HG03060 (cell line): ENCODE data around the gene ULBP1.
"Not testable (repeated sequence)": the region's sequence is repeated elsewhere in the genome, so short reads cannot be mapped to it uniquely, and the experiment has no call there.

Experiments
- ATAC-seq: cut with Tn5 transposase; IDR thresholded peaks from one replicate; pipeline ENCODE4 v1.9.1; 2021; ENCODE audit warnings: low read depth, moderate number of reproducible peaks; ENCODE audit not compliant: unreplicated experiment

ULBP1 gene

GRCh38 chr6:149963462-149964307 lies at the start of gene ULBP1:
Gene ULBP1, plus strand, starts transcription at chr6:149963943. Its CDS starts 107 bp downstream, at chr6:149964050.
- ATAC-seq = no peak

DNA sequence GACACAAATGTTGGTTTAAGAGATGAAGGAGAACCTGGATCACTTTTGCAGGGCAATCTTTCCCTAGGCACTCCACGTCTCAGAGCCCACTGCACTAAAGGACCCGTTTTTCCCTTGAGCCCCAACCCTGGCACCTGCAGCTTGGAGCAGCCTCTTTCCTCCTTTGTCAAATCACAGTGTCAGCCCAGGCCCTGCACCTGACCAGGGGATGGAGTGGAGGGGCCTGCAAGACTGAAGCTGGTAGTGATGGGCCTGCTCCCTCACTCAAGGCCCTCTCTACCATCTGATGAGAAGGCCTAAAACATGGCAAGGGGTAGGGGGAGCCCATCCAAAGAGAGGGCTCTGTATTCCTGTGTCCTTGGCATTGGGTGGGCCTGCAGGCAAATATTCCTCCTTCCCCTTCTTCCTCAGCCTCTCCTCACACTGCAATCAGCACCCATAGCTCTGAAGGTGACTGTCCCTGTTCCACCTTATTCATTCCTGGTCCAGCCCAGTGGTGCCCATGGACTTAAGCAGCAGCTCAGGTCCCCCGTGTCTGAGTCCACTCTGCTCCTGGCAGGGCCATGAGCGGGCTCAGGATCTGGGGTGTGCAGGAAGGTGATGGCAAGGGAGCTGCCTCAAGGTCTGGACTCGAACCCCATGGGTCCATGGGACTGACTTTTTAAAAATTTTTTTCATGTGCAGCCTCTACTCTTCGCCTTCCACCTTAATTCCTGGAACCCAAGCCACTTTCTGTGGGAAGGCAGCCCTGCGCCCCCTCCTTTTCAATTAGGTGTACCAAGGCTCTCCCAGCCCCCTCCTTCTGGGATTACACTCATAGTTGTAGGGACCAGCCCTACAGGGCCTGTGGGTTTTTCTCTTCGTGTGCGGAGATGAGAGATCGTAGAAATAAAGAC lies 47.5 kb upstream of the ULBP1 start:
- no peak for ATAC-seq

GRCh38 chr6:149917679-149918078 lies 46.1 kb upstream of the ULBP1 start:
- ATAC-seq = no peak

DNA sequence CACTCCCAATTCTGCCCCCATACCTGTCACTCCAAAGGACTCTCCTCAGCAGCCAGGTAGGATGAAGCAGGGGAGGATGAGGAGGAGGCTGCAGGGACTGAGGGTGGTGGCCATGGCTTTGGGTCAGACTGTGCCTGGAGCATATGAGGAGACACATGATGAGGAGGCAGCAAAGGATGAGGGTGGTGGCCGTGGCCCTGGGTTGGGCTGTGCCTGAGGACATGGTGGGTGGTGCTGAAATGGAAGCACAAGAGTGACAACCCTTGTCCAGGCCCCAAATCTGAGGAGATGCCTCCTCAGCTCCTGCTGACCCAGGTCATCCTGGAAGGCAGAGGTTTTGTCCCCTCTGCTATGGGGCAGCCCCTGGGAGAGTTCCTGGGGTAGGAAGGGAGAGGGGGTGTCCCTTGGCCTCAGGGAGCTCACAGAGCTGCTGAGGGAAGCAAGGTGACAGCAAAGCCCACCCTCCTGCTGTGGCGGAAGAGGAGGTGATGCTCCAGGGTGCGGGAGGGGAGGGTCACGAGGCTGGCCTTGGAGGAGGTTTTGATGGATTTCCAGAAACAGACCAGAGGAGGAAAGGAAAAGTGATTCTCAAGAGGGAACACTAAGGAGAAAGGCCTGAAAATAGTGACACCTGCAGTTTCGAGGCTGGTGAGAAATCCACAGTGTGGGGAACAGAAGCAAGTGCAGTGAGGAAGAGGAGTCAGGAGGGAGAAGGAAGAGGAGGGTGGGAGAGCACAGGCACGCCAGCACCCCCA lies 45.4 kb upstream of the ULBP1 start:
- no peak for ATAC-seq

GRCh38 chr6:149919126-149919833 lies 44.5 kb upstream of the ULBP1 start:
- not testable (repeated sequence) for ATAC-seq

- no peak for ATAC-seq
Observed at GRCh38 chr6:149919834-149920225, 43.9 kb upstream of the ULBP1 start.

DNA sequence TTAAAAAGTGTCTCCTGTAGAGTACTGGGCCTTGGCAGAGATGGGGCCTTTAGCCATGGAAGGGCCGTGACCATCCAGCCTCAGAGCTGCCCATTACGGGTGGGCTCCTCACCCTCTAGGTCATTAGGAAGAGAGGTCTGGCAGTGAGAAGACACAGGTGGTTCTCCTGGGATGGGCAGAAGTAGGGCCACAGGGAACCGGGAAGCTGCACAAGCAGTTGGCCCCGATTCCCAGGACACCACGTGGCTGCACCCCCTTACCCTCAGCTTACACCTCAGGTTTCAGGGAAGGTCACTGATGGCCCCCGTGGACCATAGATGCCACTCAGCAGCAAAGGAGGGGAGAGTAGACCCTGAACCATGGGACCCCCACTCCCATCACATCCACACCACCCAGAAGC lies 42.4 kb upstream of the ULBP1 start:
- ATAC-seq = no peak

GRCh38 chr6:149922091-149922490 lies 41.7 kb upstream of the ULBP1 start:
- not testable (repeated sequence) for ATAC-seq

GRCh38 chr6:149922642-149923326 lies 41.0 kb upstream of the ULBP1 start, which contains the start of gene RAET1G:
Gene RAET1G, minus strand, starts transcription at chr6:149923121. Its CDS starts 111 bp downstream, at chr6:149923010.
- no peak for ATAC-seq

DNA sequence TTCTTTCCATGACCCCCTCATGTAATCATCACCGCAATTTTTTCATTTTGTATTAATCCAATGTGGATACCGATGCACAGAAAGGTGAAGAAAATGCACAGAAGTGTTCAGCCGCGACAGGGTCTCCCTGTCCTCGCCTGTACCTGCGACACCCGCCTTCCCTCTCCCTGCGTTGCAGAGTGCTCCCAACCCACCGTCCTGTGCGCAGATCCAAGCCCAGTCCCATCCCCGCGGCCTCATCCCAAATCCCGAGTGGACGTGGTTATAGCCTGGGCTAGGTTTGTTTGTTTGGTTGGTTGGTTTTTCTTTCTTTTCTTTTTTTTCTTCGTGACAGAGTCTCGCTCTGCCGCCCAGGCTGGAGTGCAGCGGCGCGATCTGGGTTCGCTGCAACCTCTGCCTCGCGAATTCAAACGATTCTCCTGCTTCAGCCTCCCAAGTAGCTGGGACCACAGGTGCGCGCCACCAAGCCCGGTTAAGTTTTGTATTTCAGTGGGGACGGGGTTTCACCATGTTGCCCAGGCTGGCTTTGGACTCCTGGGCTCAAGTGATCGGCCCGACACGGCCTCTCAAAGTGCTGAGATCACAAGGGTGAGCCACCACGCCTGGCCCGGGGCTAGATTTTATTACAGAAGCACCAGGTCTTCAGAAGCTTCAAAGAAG lies 40.3 kb upstream of the ULBP1 start:
- no peak for ATAC-seq

DNA sequence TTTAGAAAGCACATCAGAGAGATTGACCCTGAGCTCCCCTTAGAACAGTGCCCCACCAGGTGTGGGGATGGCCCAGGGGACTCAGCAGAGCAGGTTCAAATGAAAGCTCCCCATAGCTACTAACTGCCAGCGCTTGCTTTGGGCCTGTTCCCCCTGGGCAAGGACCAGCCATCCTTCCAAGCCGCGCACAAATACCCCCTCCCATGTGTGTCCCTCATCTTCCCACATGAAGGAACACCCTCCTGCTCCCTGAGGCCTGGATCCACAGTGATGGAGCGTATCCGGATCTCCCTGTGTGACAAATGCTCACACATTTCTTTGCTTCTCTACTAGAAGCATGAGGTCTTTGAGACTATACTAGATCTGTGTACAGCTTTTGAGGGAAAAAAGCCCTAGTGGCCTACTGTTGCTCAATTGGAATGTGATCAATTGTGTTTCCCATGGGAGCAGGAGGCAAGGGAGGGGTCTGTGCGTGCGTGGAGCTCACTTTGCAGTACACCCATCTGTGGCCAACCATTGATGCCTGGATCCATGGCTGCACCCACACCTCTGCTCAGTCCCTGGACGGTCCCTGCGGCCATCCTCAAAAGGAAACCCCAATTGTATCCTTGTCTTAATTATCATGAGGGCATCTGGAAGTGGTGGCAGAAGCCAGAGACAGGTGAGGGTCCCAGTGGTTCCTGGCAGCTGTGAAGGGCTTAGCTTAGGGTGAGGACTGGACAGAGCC lies 39.4 kb upstream of the ULBP1 start:
- ATAC-seq = no peak

- no peak for ATAC-seq
Observed at GRCh38 chr6:149924933-149925252, 38.9 kb upstream of the ULBP1 start.

- no peak for ATAC-seq
Observed at GRCh38 chr6:149925253-149925973, 38.3 kb upstream of the ULBP1 start.

DNA sequence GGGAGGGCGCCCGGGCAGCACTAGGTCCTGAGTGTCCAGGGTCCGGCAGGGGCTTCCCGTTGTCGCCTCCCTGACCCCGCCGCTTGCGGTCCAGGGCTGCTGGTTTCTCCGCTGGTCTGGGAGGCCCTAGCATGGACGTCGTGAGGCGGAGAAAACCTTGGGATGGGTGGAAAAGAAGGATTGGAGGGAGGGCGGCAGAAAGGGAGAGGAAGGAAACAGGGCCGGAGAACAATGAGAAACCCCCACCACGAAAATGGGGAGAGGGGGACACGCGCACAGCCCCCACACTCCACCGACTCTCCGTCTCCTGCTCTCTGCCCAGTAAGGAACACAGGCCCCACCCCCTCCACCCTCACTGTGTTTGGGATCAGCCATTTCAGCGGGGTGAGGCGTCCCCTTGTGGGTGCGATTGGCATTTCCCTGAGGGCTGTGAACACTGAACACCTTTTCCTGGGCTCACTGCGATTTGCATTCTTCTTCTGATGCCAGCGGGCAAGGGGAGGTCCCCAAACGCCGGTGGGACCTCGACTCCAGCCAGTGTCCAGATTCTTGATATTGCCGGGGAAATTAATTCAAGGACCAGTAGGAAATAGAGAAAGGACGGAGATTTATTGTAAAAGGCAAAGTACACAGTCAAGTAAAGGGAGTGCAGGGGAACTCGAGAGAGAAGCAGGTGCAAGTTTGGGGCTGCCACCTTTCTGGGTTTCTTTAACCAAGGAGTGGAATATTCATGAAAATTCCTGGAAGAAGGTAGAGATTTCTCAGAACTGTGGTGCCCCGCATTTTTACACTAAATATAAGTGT lies 37.6 kb upstream of the ULBP1 start:
- no peak for ATAC-seq

GRCh38 chr6:149927025-149927424 lies 36.7 kb upstream of the ULBP1 start:
- not testable (repeated sequence) for ATAC-seq

DNA sequence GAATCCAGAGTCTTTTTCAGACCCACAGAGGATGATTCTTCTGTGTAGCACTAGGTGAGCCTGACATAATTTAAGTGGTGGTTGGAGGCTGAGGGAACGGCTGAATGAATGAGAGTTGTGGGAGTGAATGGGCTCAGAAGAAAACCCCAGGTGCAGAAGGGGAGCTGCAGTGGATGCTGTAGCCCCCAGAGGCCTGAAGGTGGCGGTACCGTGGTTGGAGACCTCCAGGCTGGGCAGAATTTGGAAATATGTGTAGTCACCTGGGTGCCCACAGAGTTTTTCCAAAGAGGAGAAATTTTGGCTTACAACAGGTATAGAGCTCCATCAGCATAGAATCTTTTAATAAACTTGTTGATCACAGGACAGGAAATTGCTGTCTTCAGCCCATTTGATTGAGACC lies 34.3 kb upstream of the ULBP1 start:
- ATAC-seq = no peak

DNA sequence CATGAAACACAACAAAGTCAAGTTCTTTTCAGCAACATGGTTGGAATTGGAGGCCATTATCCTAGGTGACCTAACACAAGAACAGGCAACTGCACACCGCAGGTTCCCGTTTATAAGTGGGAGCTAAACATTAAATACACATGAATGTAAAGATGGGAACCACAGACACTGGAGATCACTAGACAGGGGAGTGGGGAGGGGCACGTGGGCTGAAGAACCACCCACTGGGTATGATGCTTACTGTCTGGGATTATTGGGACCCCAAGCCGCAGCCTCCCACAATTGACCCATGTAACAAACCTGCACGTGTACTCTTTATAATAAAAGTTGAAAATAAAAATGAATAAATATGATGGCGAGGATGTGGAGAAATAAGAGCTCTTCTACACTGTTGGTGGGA lies 32.2 kb upstream of the ULBP1 start:
- ATAC-seq = no peak
